ENCODE measurements around the gene TAS1R2. TPM values are rescaled to one million over a fixed set of nuclear protein-coding genes. Genes with fewer than 3 reads are reported as not detected.

TAS1R2 gene
- total and polyA plus RNA-seq, 2 of the 13 experiments (the other 11 are each of a cell fraction or from before 2014, with no cell fraction given), result not detected

- TF ChIP-seq, protein P1, sequence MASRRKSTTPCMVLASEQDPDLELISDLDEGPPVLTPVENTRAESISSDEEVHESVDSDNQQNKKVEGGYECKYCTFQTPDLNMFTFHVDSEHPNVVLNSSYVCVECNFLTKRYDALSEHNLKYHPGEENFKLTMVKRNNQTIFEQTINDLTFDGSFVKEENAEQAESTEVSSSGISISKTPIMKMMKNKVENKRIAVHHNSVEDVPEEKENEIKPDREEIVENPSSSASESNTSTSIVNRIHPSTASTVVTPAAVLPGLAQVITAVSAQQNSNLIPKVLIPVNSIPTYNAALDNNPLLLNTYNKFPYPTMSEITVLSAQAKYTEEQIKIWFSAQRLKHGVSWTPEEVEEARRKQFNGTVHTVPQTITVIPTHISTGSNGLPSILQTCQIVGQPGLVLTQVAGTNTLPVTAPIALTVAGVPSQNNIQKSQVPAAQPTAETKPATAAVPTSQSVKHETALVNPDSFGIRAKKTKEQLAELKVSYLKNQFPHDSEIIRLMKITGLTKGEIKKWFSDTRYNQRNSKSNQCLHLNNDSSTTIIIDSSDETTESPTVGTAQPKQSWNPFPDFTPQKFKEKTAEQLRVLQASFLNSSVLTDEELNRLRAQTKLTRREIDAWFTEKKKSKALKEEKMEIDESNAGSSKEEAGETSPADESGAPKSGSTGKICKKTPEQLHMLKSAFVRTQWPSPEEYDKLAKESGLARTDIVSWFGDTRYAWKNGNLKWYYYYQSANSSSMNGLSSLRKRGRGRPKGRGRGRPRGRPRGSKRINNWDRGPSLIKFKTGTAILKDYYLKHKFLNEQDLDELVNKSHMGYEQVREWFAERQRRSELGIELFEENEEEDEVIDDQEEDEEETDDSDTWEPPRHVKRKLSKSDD (CRISPR knock-in tag; IDR thresholded peaks at IDR 0.05; ENCODE audit: low read depth), result 0 out of 2 replicates have a peak, but pooled peaks have one; percentile 34
- TF ChIP-seq SRSF4 (IDR thresholded peaks at IDR 0.05; ENCODE audit: low read depth, low read length, poor library complexity, severe bottlenecking) (no peak), JARID2 (CRISPR knock-in tag; IDR thresholded peaks at IDR 0.05; ENCODE audit: insufficient replicate concordance) (no peak), ZBTB21 (CRISPR knock-in tag; IDR thresholded peaks at IDR 0.05) (no peak), ZSCAN20 (CRISPR knock-in tag; IDR thresholded peaks at IDR 0.05; ENCODE audit: borderline replicate concordance) (no peak), HIC2 (CRISPR knock-in tag; IDR thresholded peaks at IDR 0.05; ENCODE audit: low read depth) (peak; percentile 96), ARID2 (CRISPR knock-in tag; IDR thresholded peaks at IDR 0.05; ENCODE audit: borderline replicate concordance) (0 out of 2 replicates have a peak, but pooled peaks have one; percentile 63), RXRB (CRISPR knock-in tag; IDR thresholded peaks at IDR 0.05; ENCODE audit: borderline replicate concordance) (peak; percentile 90), CCAR2 (optimal IDR thresholded peaks at IDR 0.05; ENCODE audit: low read depth, low read length) (no peak), PAXIP1 (CRISPR knock-in tag; conservative IDR thresholded peaks at IDR 0.05) (peak; percentile 93), CREM (IDR thresholded peaks at IDR 0.05) (peak; percentile 62; the same call in 1 of the 2 replicates), CREM (CRISPR knock-in tag; IDR thresholded peaks at IDR 0.05) (no peak), HBP1 (CRISPR knock-in tag; IDR thresholded peaks at IDR 0.05; ENCODE audit: low read depth) (peak; percentile 95), ZNF557 (CRISPR knock-in tag; IDR thresholded peaks at IDR 0.05) (no peak), ATAD3A (CRISPR knock-in tag; IDR thresholded peaks at IDR 0.05) (no peak), SOX5 (CRISPR knock-in tag; IDR thresholded peaks at IDR 0.05; ENCODE audit: borderline replicate concordance) (peak; percentile 84), ZFP37 (CRISPR knock-in tag; IDR thresholded peaks at IDR 0.05; ENCODE audit: borderline replicate concordance) (0 out of 2 replicates have a peak, but pooled peaks have one; percentile 27), SNAPC5 (CRISPR knock-in tag; IDR thresholded peaks at IDR 0.05; ENCODE audit: borderline replicate concordance) (no peak), ZNF431 (CRISPR knock-in tag; IDR thresholded peaks at IDR 0.05; ENCODE audit: borderline replicate concordance, low read depth) (no peak; the same call in 1 of the 2 replicates)
These were observed 41.9 kb upstream of the TAS1R2 start (continued) for GRCh38 chr1:18901147-18901951.

All from HepG2 (cell line).